HG03342 (cell line): ENCODE results near the gene CCDC34.
"Not testable (repeated sequence)": the region's sequence is repeated elsewhere in the genome, so short reads cannot be mapped to it uniquely, and the experiment has no call there.

ENCODE experiments used
- ATAC-seq: cut with Tn5 transposase; IDR thresholded peaks from one replicate; pipeline ENCODE4 v1.9.1; 2021; ENCODE audit warnings: mild to moderate bottlenecking, moderate library complexity; ENCODE audit not compliant: unreplicated experiment

The CCDC34 gene

DNA sequence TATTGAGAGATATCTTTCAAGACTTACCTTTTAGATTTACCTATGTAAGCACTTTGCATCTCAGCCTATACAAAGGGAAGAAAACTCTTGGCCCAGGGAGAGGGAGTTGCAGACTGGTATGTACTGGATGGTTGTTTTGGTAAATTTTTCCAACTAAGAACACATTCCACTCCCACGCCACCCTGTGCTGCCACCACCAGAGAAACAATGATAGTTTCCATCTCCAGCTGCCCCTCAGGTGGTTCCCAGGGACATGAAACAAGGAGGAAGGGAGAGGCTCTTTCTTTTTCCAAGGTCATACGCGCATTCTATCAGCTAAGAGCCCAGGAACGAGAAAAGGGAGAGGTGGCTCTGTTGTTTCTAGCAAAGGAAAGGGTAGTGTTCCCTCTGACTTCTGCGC lies 34.4 kb downstream of the CCDC34 start:
- no peak for ATAC-seq

DNA sequence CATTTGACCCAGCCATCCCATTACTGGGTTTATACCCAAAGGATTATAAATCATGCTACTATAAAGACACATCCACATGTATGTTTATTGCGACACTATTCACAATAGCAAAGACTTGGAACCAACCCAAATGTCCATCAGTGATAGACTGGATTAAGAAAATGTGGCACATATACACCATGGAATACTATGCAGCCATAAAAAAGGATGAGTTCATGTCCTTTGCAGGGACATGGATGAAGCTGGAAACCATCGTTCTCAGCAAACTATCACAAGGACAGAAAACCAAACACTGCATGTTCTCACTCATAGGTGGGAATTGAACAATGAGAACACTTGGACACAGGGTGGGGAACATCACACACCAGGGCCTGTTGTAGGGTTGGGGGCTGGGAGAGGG lies 36.0 kb downstream of the CCDC34 start:
- ATAC-seq = not testable (repeated sequence)

DNA sequence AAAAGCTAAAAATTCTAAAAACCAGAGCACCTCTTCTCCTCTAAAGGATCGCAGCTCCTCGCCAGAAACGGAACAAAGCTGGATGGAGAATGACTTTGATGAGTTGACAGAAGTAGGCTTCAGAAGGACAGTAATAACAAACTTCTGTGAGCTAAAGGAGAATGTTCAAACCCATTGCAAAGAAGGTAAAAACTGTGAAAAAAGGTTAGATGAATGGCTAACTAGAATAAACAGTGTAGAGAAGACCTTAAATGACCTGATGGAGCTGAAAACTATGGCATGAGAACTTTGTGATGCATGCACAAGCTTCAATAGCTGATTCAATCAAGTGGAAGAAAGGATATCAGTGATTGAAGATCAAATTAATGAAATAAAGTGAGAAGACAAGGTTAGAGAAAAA lies 40.8 kb downstream of the CCDC34 start:
- ATAC-seq = not testable (repeated sequence)

GRCh38 chr11:27321340-27321739 lies 41.7 kb downstream of the CCDC34 start:
- not testable (repeated sequence) for ATAC-seq

GRCh38 chr11:27319072-27319471 lies 43.9 kb downstream of the CCDC34 start:
- ATAC-seq = peak; percentile 99

DNA sequence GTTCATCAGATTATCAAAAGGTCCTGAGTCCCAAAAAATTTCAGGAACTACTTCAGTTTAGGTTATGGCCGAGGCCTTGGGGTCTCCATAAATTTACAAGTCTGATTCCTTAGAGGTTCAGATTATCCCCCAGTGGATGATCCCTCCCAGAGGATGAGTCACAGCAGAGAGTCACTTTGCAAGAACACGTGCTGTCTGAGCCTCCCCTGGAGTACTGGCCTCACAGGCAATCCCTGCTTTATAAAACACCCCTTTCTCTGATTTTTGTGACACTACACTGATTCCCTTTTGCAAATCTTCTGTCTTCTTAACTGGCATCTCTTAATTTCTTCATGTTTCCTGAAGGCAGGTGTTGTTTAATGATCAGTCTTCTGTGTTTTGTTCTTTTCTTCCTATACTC lies 45.3 kb downstream of the CCDC34 start:
- ATAC-seq = no peak

- ATAC-seq = no peak
Observed at GRCh38 chr11:27315836-27316235, 47.2 kb downstream of the CCDC34 start.

DNA sequence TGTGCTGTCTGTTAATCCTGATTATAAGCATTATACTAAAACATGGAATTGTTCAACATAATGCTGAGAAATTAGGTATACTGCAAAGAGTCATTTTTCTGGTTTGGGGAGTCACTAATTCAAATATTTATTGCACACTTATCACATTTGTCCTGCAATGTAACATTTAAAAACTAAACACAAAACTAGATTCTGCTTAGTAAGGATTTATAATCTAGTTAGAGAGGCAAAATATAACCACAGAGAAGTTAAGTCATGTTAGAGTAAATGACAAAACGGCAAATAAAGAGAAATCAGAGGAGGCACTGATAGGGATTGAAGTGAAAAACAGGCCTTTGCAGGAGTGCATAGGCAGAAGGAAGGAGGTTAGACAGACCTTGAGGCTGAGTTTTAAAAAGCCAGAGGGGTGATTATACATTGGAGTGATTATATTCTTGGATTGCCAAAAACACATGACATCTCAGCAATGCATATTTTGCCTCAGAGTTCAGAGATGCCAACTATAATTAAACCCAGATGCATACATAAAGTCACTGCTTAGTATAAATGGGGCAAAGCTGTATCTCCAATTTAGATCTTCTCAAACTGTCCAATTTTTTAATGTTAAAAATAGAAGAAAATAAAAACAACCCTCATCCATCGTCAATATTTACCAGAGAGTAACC lies 49.7 kb downstream of the CCDC34 start:
- ATAC-seq = no peak

GRCh38 chr11:27312110-27312509 lies 50.9 kb downstream of the CCDC34 start:
- no peak for ATAC-seq

- no peak for ATAC-seq
Observed at GRCh38 chr11:27310707-27311106, 52.3 kb downstream of the CCDC34 start.

DNA sequence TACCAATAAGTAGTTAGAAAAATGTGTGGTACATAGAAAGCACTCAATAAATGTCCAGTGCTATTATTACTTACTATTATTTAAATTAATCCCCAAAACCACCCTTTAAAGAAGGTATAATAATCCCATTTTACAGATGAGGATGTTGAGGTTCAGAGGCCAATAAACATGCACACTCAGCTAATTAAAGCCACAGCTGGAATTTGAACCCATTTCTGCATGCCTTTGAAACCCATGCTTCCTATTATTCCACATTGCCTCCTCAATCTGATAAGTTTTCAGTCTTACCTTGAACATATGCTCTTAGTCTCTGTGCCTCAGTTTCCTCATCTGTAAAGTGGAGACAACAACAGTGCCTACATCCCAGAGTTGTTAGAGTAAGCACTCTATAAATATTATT lies 52.8 kb downstream of the CCDC34 start:
- ATAC-seq = no peak

- no peak for ATAC-seq
Observed at GRCh38 chr11:27309046-27309445, 54.0 kb downstream of the CCDC34 start.

DNA sequence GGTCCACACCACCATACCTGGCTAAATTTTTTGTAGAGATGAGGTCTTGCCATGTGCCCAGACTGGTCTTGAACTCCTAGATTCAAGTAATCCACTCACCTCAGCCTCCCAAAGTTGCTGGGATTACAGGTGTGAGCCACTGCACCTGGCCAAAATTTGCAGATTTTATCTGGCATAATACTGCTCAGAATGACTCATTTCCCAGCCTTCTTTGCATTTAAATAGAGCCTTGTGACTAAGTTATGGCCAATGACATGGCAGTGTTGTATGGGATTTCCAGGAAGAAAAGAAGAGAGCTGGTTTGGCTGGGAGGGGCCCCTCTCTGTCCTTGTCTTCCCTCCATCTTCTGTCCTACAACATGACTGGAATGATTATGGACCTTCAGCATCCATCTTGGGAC lies 55.8 kb downstream of the CCDC34 start:
- ATAC-seq = no peak

GRCh38 chr11:27305751-27306150 lies 57.3 kb downstream of the CCDC34 start:
- ATAC-seq = no peak

- no peak for ATAC-seq
Observed at GRCh38 chr11:27304514-27304913, 58.5 kb downstream of the CCDC34 start.

GRCh38 chr11:27303903-27304302 lies 59.1 kb downstream of the CCDC34 start:
- ATAC-seq = no peak

DNA sequence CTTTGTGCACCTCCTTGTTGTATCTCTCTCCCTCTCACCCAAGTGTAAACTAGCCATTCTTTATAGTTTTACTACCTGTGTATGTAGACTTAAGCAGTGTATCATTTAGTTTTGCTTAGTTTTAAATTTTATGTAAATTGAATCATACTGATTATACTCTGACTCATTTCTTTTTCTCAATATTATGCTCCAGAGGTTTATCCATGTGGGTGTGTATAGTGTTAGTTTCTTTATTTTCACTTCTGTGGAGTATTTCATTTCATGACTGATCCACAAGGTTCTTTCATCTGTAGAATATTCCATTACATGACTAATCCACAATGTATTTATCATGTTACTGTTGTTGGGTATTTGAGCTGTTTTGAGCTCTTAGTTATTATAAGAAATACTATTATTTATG lies 62.0 kb downstream of the CCDC34 start:
- ATAC-seq = no peak

DNA sequence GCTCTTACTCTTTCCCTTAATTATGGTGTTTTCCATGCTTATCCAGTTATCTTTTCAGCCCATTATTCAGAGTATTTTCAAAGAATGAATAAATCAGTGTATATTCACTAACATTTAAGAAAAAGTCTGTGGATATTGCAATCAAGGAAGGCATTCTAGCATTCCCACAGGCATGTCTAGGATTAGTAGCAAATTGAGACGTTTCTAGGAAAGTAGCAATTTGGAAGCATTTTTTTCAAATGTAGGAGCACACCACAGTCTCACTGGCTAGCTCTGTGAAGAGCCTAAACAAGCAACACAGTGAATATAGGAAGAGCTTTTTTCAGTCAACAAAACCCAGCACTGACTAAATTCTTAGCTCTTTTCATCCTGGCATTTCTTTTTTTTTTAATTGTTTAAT lies 65.4 kb downstream of the CCDC34 start:
- no peak for ATAC-seq

- ATAC-seq = no peak
Observed at GRCh38 chr11:27296497-27296896, 66.5 kb downstream of the CCDC34 start.

DNA sequence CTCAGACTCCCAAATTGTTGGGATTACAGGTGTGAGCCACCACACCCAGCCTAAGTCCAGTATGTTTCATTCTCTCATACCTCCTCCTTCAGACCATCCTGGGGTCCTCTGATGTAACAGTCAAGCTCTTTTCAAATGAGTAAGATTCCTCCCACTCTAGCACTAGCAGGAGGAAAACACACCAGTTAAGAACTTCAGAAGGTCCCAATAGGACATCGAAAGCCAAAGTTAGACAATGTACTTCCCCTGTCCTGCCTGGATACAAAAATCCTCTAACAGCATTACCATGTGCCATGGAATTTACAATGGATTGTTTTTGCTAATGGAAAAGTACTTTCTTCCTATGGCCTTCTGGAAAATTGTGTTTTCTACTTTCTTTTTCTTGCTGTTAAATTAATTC lies 67.1 kb downstream of the CCDC34 start:
- ATAC-seq = no peak

GRCh38 chr11:27294654-27295053 lies 68.4 kb downstream of the CCDC34 start:
- ATAC-seq = no peak

GRCh38 chr11:27293515-27294417 lies 69.2 kb downstream of the CCDC34 start:
- ATAC-seq = no peak
